ENCODE measurements around the gene RAPGEF4. TPM values are rescaled to one million over a fixed set of nuclear protein-coding genes. Genes with fewer than 3 reads are reported as not detected.

RAPGEF4 gene
- total and polyA plus RNA-seq, 2 of the 4 experiments (the other 2 are of a cell fraction): 1.7 to 3.2 TPM

GRCh38 chr2:172860336-172860707, 124.7 kb downstream of the RAPGEF4 start:
- Histone ChIP-seq H3K18ac (ENCODE audit: low read depth, low read length) (peak overlapping the region; percentile 41; the same call in 1 of the 2 replicates), H3K56ac (ENCODE audit: extremely low read depth, insufficient read depth, low read length) (no peak overlapping the region), H4K91ac (ENCODE audit: insufficient read depth, low read depth, low read length) (no peak overlapping the region), H3K4ac (ENCODE audit: low read depth, low read length) (no peak overlapping the region), H3K79me1 (ENCODE audit: low read depth in 1 of 2, low read length in 2 of 2) (no peaks in the 10 kb centered on the region), H3K4me3 (ENCODE audit: insufficient read depth, low read depth, low read length) (no peak overlapping the region; the same call in 1 of the 2 replicates), H3K9me3 (ENCODE audit: control insufficient read depth, insufficient read depth, low read length) (no peaks in the 10 kb centered on the region), H4K20me1 (ENCODE audit: insufficient read depth, low read length) (no peaks in the 10 kb centered on the region), H2AK9ac (replicated peaks; ENCODE audit: low read depth, low read length, poor library complexity) (no peak overlapping the region), H2BK120ac (ENCODE audit: low read depth, low read length) (no peak overlapping the region), H2BK5ac (ENCODE audit: low read depth, low read length, poor library complexity, severe bottlenecking) (no peak overlapping the region), H3K27ac (ENCODE audit: insufficient read depth, low read length) (no peak overlapping the region), H4K8ac (ENCODE audit: low read depth in 2 of 2, low read length in 2 of 2) (no peak overlapping the region), H4K5ac (ENCODE audit: low read depth, low read length) (no peak overlapping the region), H2AK5ac (ENCODE audit: low read depth, low read length) (no peak overlapping the region), H2AFZ (replicated peaks; ENCODE audit: low read length, poor library complexity) (no peak overlapping the region), H3K36me3 (ENCODE audit: control insufficient read depth, insufficient read depth, low read length) (no peaks in the 10 kb centered on the region), H3K14ac (replicated peaks; ENCODE audit: low read depth, low read length) (0 out of 2 replicates have a peak overlapping the region, but pooled peaks have one; percentile 25), H3K9me1 (ENCODE audit: insufficient read depth, low read length) (no peaks in the 10 kb centered on the region), H3K4me1 (ENCODE audit: control insufficient read depth, insufficient read depth, low read length) (peaks cover 10% of the 10 kb centered on the region), H3K23ac (ENCODE audit: low read depth, low read length) (no peak overlapping the region), H2BK20ac (ENCODE audit: low read depth, low read length) (no peak overlapping the region), H3K27me3 (ENCODE audit: control insufficient read depth, insufficient read depth, low read length) (no peaks in the 10 kb centered on the region), H3K4me2 (ENCODE audit: low read depth, low read length) (peak overlapping the region; percentile 90), H2BK15ac (ENCODE audit: low read depth, low read length) (no peak overlapping the region), H3K9ac (ENCODE audit: low read depth, low read length) (no peak overlapping the region)
- BruUV-seq (replicated peaks): no TSS peak
- POLR2A ChIA-PET (ENCODE audit: unreplicated experiment): no interaction called here
- dilution Hi-C loops (cut with HindIII; ENCODE audit: low sequenced_read_pairs, unreplicated experiment) (no loop called here), in situ Hi-C loops (cut with MboI; ENCODE audit: low sequenced_read_pairs) (no loop called here), intact Hi-C loops (cut with micrococcal nuclease) (no loop called here)
- CTCF ChIA-PET: interaction anchor here (0.9 to 1.7 kb wide), 3 partner anchors 9 to 72 kb away, joined by 3 to 8 read pairs (median 6); no protein-coding TSS in a partner anchor
- no CpG with 5 or more reads among the region's 2 CpGs for WGBS, 2 experiments (ENCODE audit: extremely low coverage in 2 of 2, insufficient read length in 1 of 2)
- ATAC-seq (ENCODE audit: low read depth) (no peak), DNase-seq (no peak)
- no peak for TF ChIP-seq CHD1 (IDR thresholded peaks at IDR 0.05; ENCODE audit: low read depth, low read length)
- no peak for TF ChIP-seq RFX5 (IDR thresholded peaks at IDR 0.05; ENCODE audit: low read depth, low read length)
- TF ChIP-seq POLR2A (IDR thresholded peaks at IDR 0.05; ENCODE audit: low read depth, low read length): no peak
- no peak for TF ChIP-seq USF2 (IDR thresholded peaks at IDR 0.05; ENCODE audit: low read depth, low read length)
- no peak for TF ChIP-seq CTCF (conservative IDR thresholded peaks at IDR 0.05; ENCODE audit: low read depth, low read length)
- TF ChIP-seq ELK1 (IDR thresholded peaks at IDR 0.05; ENCODE audit: borderline replicate concordance, low read depth, low read length): no peak
- TF ChIP-seq MAZ (IDR thresholded peaks at IDR 0.05; ENCODE audit: borderline replicate concordance, low read depth, low read length): no peak
- TF ChIP-seq RCOR1 (IDR thresholded peaks at IDR 0.05; ENCODE audit: insufficient replicate concordance, low read length): no peak
- TF ChIP-seq SMC3 (IDR thresholded peaks at IDR 0.05; ENCODE audit: low read depth, low read length): no peak
- no peak for TF ChIP-seq MXI1 (IDR thresholded peaks at IDR 0.05; ENCODE audit: borderline replicate concordance, low read depth, low read length)
- no peak for TF ChIP-seq BHLHE40 (IDR thresholded peaks at IDR 0.05; ENCODE audit: low read depth, low read length)
- TF ChIP-seq CEBPB (IDR thresholded peaks at IDR 0.05; ENCODE audit: low read depth, low read length): no peak
- no peak for TF ChIP-seq FOS (IDR thresholded peaks at IDR 0.05; ENCODE audit: low read depth, low read length)
- TF ChIP-seq NFE2L2 (IDR thresholded peaks at IDR 0.05; ENCODE audit: low read depth, low read length): no peak
- TF ChIP-seq RAD21 (IDR thresholded peaks at IDR 0.05; ENCODE audit: low read length): no peak
- TF ChIP-seq MAFK (IDR thresholded peaks at IDR 0.05; ENCODE audit: low read depth, low read length): no peak

Data from IMR-90 (cell line).